ENCODE data around the gene ARSB.

The ARSB gene

DNA sequence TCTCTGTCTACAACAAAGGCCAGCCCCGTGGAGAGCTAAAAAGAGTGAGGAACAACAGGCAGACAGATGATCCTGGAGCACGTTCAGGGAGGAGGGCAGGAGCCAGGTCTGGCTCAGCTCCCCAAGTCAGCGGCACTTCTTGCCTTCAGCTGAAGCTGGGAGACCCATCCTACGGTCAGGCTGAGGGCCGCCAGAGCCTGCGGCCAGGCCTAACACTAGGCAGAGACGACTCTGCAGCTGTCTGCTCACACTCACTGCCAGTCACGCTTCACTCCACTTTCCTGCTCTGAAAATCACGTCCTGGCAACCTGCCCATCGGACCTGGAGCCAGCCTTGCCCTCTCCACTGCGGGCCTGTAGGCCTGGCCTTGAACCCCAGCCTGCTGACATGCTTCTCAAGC, 175.7 kb downstream of the ARSB start:
- TF ChIP-seq ZFX (IDR thresholded peaks at IDR 0.05; ENCODE audit: borderline replicate concordance): no peak

GRCh38 chr5:78808818-78809217, 176.3 kb downstream of the ARSB start:
- TF ChIP-seq ZFX (IDR thresholded peaks at IDR 0.05; ENCODE audit: borderline replicate concordance) (no peak), CTCF (IDR thresholded peaks at IDR 0.05) (no peak)
- no peak overlapping the region for H3K27ac ChIP-seq

More for the DNA sequence above, 175.7 kb downstream of the ARSB start:
- no peak overlapping the region for H3K27ac ChIP-seq

- TF ChIP-seq CTCF (IDR thresholded peaks at IDR 0.05) (no peak), ZFX (IDR thresholded peaks at IDR 0.05; ENCODE audit: borderline replicate concordance) (no peak)
- H3K27ac ChIP-seq: no peak overlapping the region
Measured at GRCh38 chr5:78808380-78808779, 176.7 kb downstream of the ARSB start.

DNA sequence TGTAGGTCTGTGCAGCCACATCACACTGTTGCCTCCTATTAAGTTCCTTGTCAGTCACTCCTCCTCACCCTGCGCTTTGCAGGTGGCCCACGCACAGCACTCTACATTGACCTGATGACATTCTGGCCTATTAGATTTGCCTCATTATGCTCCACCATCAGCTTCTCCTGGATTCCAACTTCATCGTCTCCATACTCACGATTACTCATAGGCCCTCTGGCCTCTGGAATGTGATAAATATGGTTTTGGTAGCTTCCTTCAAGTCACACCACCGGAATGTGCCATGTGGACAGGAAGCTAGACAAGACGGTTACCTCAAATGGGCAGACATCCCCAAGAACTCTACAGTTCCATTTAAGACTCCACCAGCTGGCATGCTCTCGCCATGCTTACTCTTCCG, 178.6 kb downstream of the ARSB start:
- TF ChIP-seq CTCF (IDR thresholded peaks at IDR 0.05): no peak
- no peak for TF ChIP-seq ZFX (IDR thresholded peaks at IDR 0.05; ENCODE audit: borderline replicate concordance)
- no peak overlapping the region for H3K27ac ChIP-seq

DNA sequence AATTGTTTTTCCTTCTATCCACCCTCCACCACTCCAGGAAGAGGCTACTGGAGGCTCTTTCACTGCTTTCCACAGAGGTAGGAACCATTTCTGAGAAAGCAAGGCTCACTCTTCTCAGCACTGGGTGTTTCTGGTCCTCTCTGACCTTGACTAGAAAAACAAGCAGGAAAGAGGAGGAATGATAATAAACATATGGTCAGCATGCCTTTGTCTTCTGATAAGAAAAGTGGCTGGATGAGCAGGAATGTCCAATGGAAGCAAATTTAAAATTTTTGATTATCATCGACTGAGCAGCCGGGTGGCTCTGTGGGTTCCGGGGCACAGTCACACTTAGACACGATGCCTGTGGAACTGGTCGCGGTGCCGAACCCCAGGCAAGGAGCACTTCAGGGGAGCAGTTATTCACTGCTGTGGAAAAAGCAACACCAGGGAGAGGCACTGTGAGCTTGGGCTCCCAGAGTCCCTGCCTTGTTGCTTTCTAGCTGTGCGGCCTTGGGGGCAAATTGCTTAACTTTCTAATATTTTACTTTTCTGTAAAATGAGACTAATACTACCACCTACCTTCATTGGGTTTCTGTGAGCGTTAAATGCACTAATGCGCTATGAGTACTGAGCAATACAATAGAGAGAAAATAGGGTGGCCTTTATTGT, 179.5 kb downstream of the ARSB start:
- TF ChIP-seq ZFX (IDR thresholded peaks at IDR 0.05; ENCODE audit: borderline replicate concordance) (no peak), CTCF (IDR thresholded peaks at IDR 0.05) (no peak)
- H3K27ac ChIP-seq: no peak overlapping the region

DNA sequence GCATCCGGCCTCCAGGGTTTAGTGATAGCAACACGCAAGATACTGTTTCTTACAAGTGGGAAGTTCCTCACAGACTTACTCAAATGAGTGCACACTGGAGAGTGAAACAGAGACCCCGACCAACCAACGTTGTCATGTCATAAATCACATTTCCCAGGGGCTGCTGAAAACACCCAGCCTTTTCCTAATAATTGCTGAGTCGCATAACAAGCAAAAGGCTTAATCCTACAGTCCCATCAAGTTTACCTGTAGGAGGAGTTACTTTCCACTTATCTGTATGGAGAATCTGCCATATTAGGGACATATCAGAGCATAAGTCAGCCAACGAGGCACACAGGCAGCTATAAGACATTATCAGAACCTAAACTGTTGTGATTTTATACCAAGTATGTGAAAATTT, 180.1 kb downstream of the ARSB start:
- TF ChIP-seq CTCF (IDR thresholded peaks at IDR 0.05) (no peak), ZFX (IDR thresholded peaks at IDR 0.05; ENCODE audit: borderline replicate concordance) (no peak)
- no peak overlapping the region for H3K27ac ChIP-seq

- no peak for TF ChIP-seq ZFX (IDR thresholded peaks at IDR 0.05; ENCODE audit: borderline replicate concordance)
- TF ChIP-seq CTCF (IDR thresholded peaks at IDR 0.05): no peak
Measured at GRCh38 chr5:78803941-78804340, 181.2 kb downstream of the ARSB start.

GRCh38 chr5:78803353-78803752, 181.8 kb downstream of the ARSB start:
- H3K27ac ChIP-seq: no peak overlapping the region
- TF ChIP-seq CTCF (IDR thresholded peaks at IDR 0.05) (no peak), ZFX (IDR thresholded peaks at IDR 0.05; ENCODE audit: borderline replicate concordance) (no peak)

More at GRCh38 chr5:78803941-78804340, 181.2 kb downstream of the ARSB start:
- H3K27ac ChIP-seq: no peak overlapping the region

Data from 22Rv1 (cell line).